K562 (cell line): ENCODE measurements around the gene FAM131C. TPM values are rescaled to one million over a fixed set of nuclear protein-coding genes. Genes with fewer than 3 reads are reported as not detected.
A peak's percentile ranks its signal among the peaks of the same experiment; 100 is the strongest.

Source experiments
- CC2D1A ChIP-seq: fragments of 450-650 bp; IDR thresholded peaks from 2 replicates; pipeline ENCODE4 v1.6.1; 2017; ENCODE audit warnings: mild to moderate bottlenecking
- CTCF ChIP-seq, 3 experiments: IDR thresholded peaks in 2 of 3; conservative IDR thresholded peaks in 1 of 3; 2 replicates each; pipeline ENCODE4 v1.5.1; 2011 to 2012; ENCODE audit warnings: low read length in 3 of 3, mild to moderate bottlenecking in 3 of 3, control low read depth in 2 of 3, improper control_type of control experiment in 1 of 3, inconsistent platforms in 1 of 3, low read depth in 1 of 3, mixed read lengths in 1 of 3, moderate library complexity in 1 of 3; ENCODE audit not compliant: insufficient read depth in 2 of 3
- FOS ChIP-seq: IDR thresholded peaks from 3 replicates; pipeline ENCODE4 v1.6.1; 2011; ENCODE audit not compliant: insufficient read length; ENCODE audit errors: extremely low read depth
- GABPB1 ChIP-seq: sonication (generic); formaldehyde crosslinking; IDR thresholded peaks from 2 replicates; pipeline ENCODE4 v1.8.0; 2022; ENCODE audit warnings: mild to moderate bottlenecking, missing genetic modification reagents
- HINFP ChIP-seq: fragments of 450-650 bp; conservative IDR thresholded peaks from 2 replicates; pipeline ENCODE4 v1.6.1; 2016; ENCODE audit warnings: missing genetic modification characterization, low read depth, mild to moderate bottlenecking, control low read depth, missing compliant biosample characterization
- KHSRP ChIP-seq: fragments of 450-650 bp; IDR thresholded peaks from 2 replicates; pipeline ENCODE4 v1.6.1; 2017
- MAZ ChIP-seq, 2 experiments: fragments of 450-650 bp in 1 of 2; sonication (generic) in 1 of 2; formaldehyde crosslinking; IDR thresholded peaks in 1 of 2; conservative IDR thresholded peaks in 1 of 2; 2 replicates each; pipeline versions ENCODE4 v1.4.0 to v1.5.0; 2020; ENCODE audit warnings: mild to moderate bottlenecking in 1 of 2, missing genetic modification reagents in 1 of 2
- NR2C1 ChIP-seq, 2 experiments: fragments of 450-650 bp; IDR thresholded peaks; 2 replicates each; pipeline ENCODE4 v1.6.1; 2017; ENCODE audit warnings: mild to moderate bottlenecking in 2 of 2, antibody characterized with exemption in 1 of 2, inconsistent platforms in 1 of 2, missing compliant biosample characterization in 1 of 2, missing genetic modification characterization in 1 of 2
- REST ChIP-seq, 2 experiments: fragments of 450-650 bp; formaldehyde crosslinking in 1 of 2; IDR thresholded peaks; 2 replicates each; pipeline versions ENCODE4 v1.4.0 to v1.6.1; 2014 to 2020; ENCODE audit warnings: mild to moderate bottlenecking in 2 of 2, borderline replicate concordance in 1 of 2, low read depth in 1 of 2
- TCF7L2 ChIP-seq: fragments of 150-350 bp; IDR thresholded peaks from 2 replicates; pipeline ENCODE4 v1.6.1; 2016; ENCODE audit warnings: low read depth, mild to moderate bottlenecking, low read length, moderate library complexity
- ZNF561 ChIP-seq: fragments of 450-650 bp; formaldehyde crosslinking; conservative IDR thresholded peaks from 2 replicates; pipeline ENCODE4 v1.4.0; 2020; ENCODE audit warnings: mild to moderate bottlenecking, moderate library complexity
- polyA plus RNA-seq, 8 experiments: library from polyadenylated mRNA; depleted of rRNA in 4 of 8; stranded (reverse) in 5 of 8; unstranded in 3 of 8; fragments of >200 nt; fragmentation: Nextera tagmentation in 2 of 8; fragmentation: Illumina TruSeq in 1 of 8; extraction: Ambion mirVana in 2 of 8; extraction: Trizol in 1 of 8; gene quantifications; 2 replicates each; pipeline versions ENCODE4 v1.2.1 to v1.2.3, GENCODE V29; 2011 to 2014; ENCODE audit warnings: inconsistent platforms in 1 of 8, missing spikeins in 1 of 8
- total RNA-seq, 7 experiments: library from RNA; depleted of rRNA in 6 of 7; stranded (reverse); fragments of >200 nt in 6 of 7; fragmentation: Illumina TruSeq in 2 of 7; extraction: Trizol in 2 of 7; gene quantifications; 2 replicates each; pipeline versions ENCODE4 v1.2.1 to v1.2.3, GENCODE V29; 2011 to 2021; ENCODE audit warnings: low replicate concordance in 1 of 7
- TF ChIP-seq, protein P1 (sequence below): IDR thresholded peaks from 2 replicates; pipeline ENCODE4 v1.6.1; 2011; ENCODE audit warnings: borderline replicate concordance, low read depth, mild to moderate bottlenecking, moderate library complexity, low read length; ENCODE audit not compliant: insufficient read depth, poor library complexity, severe bottlenecking

Gene FAM131C
- total and polyA plus RNA-seq, 9 of the 15 experiments (the other 6 are each of a cell fraction or from before 2014, with no cell fraction given), result 0.10 to 0.29 (median 0.16) TPM; not detected in 6

- TF ChIP-seq REST (IDR thresholded peaks at IDR 0.05; ENCODE audit: borderline replicate concordance) (peak; percentile 92), REST (CRISPR knock-in tag; IDR thresholded peaks at IDR 0.05; ENCODE audit: low read depth) (no peak), FOS (no peak), CTCF (IDR thresholded peaks at IDR 0.05 in 2 of 3, conservative IDR thresholded peaks at IDR 0.05 in 1 of 3; ENCODE audit: insufficient read depth in 2 of 3, low read depth in 1 of 3, low read length in 3 of 3) (peak; percentile 94 to 97 (median 97)), MAZ (CRISPR knock-in tag; conservative IDR thresholded peaks at IDR 0.05 in 1 of 2, IDR thresholded peaks at IDR 0.05 in 1 of 2) (peak; percentile 27 to 34; a peak in 1 of 4 replicates), HINFP (tag) (no peak), GABPB1 (peak; percentile 24; the same call in 1 of the 2 replicates), KHSRP (no peak), TCF7L2 (no peak), NR2C1 (IDR thresholded peaks at IDR 0.05) (no peak), NR2C1 (tag; IDR thresholded peaks at IDR 0.05) (no peak), ZNF561 (no peak), CC2D1A (peak; percentile 89)
- TF ChIP-seq, protein P1, sequence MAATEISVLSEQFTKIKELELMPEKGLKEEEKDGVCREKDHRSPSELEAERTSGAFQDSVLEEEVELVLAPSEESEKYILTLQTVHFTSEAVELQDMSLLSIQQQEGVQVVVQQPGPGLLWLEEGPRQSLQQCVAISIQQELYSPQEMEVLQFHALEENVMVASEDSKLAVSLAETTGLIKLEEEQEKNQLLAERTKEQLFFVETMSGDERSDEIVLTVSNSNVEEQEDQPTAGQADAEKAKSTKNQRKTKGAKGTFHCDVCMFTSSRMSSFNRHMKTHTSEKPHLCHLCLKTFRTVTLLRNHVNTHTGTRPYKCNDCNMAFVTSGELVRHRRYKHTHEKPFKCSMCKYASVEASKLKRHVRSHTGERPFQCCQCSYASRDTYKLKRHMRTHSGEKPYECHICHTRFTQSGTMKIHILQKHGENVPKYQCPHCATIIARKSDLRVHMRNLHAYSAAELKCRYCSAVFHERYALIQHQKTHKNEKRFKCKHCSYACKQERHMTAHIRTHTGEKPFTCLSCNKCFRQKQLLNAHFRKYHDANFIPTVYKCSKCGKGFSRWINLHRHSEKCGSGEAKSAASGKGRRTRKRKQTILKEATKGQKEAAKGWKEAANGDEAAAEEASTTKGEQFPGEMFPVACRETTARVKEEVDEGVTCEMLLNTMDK, result no peak
Observed at GRCh38 chr1:16078925-16079656, 5.6 kb upstream of the FAM131C start (continued).
